Skeletal muscle tissue (tissue), 4 donors: ENCODE results near the gene NSD2. TPM values are rescaled to one million over a fixed set of nuclear protein-coding genes. Genes with fewer than 3 reads are reported as not detected.

ENCODE experiments used
- H3K27ac ChIP-seq: one replicate; pipeline ENCODE4 v1.7.0; 2013; ENCODE audit warnings: mild to moderate bottlenecking, low read depth, low read length, inconsistent platforms
- H3K27me3 ChIP-seq, 3 donors: one replicate each; pipeline ENCODE4 v1.7.0; 2013; ENCODE audit warnings: low read length in 3 of 3; ENCODE audit not compliant: control insufficient read depth in 3 of 3, insufficient read depth in 3 of 3
- H3K36me3 ChIP-seq, 3 donors: one replicate each; pipeline ENCODE4 v1.7.0; 2013; ENCODE audit warnings: low read length in 3 of 3; ENCODE audit not compliant: control insufficient read depth in 3 of 3, insufficient read depth in 3 of 3
- H3K4me1 ChIP-seq, 3 donors: one replicate each; pipeline ENCODE4 v1.7.0; 2013; ENCODE audit warnings: low read length in 3 of 3, mild to moderate bottlenecking in 3 of 3; ENCODE audit not compliant: control insufficient read depth in 3 of 3, insufficient read depth in 3 of 3
- H3K4me3 ChIP-seq, 3 donors: one replicate each; pipeline ENCODE4 v1.7.0; 2013; ENCODE audit warnings: low read length in 3 of 3
- H3K9ac ChIP-seq, 3 donors: one replicate each; pipeline ENCODE4 v1.7.0; 2013; ENCODE audit warnings: low read length in 3 of 3, mild to moderate bottlenecking in 3 of 3, moderate library complexity in 2 of 3, low read depth in 1 of 3
- H3K9me3 ChIP-seq, 3 donors: one replicate each; pipeline ENCODE4 v1.7.0; 2013; ENCODE audit warnings: low read length in 3 of 3; ENCODE audit not compliant: control insufficient read depth in 3 of 3
- total RNA-seq: library from RNA; depleted of rRNA; stranded (reverse); fragments of >200 nt; gene quantifications from one replicate; pipeline ENCODE4 v1.2.3, GENCODE V29; 2014
- donor health status: Osteomylitis.

The NSD2 gene
- total RNA-seq, 1 donor from 2014 or later: 41.8 TPM

GRCh38 chr4:1948892-1949436, 77.8 kb downstream of the NSD2 start:
- no peak overlapping the region for H3K27ac ChIP-seq
- H3K27me3 ChIP-seq: no peaks in the 10 kb centered on the region
- H3K36me3 ChIP-seq: peaks cover 8 to 20% (median 12%) of the 10 kb centered on the region in 3 donors
- no peaks in the 10 kb centered on the region for H3K9me3 ChIP-seq
- H3K4me3 ChIP-seq: no peak overlapping the region
- no peak overlapping the region for H3K9ac ChIP-seq
- no peaks in the 10 kb centered on the region for H3K4me1 ChIP-seq

GRCh38 chr4:1950369-1950768, 79.2 kb downstream of the NSD2 start:
- no peaks in the 10 kb centered on the region for H3K9me3 ChIP-seq

GRCh38 chr4:1952058-1952700, 81.0 kb downstream of the NSD2 start:
- peaks cover 21 to 31% (median 24%) of the 10 kb centered on the region in 3 donors for H3K36me3 ChIP-seq
- no peaks in the 10 kb centered on the region for H3K4me1 ChIP-seq
- no peak overlapping the region for H3K4me3 ChIP-seq
- H3K9me3 ChIP-seq: no peaks in the 10 kb centered on the region
- no peak overlapping the region for H3K27ac ChIP-seq
- H3K27me3 ChIP-seq: no peaks in the 10 kb centered on the region
- H3K9ac ChIP-seq: no peak overlapping the region

More at GRCh38 chr4:1950369-1950768, 79.2 kb downstream of the NSD2 start:
- H3K27me3 ChIP-seq: no peaks in the 10 kb centered on the region
- no peaks in the 10 kb centered on the region for H3K4me1 ChIP-seq
- no peak overlapping the region for H3K27ac ChIP-seq
- peaks cover 12 to 21% (median 20%) of the 10 kb centered on the region in 3 donors for H3K36me3 ChIP-seq
- H3K4me3 ChIP-seq: no peak overlapping the region
- H3K9ac ChIP-seq: no peak overlapping the region

- H3K36me3 ChIP-seq: peaks cover 21 to 31% (median 24%) of the 10 kb centered on the region in 3 donors
Measured at GRCh38 chr4:1952719-1953118, 81.5 kb downstream of the NSD2 start.

GRCh38 chr4:1953335-1953734, 82.1 kb downstream of the NSD2 start:
- H3K36me3 ChIP-seq: peaks cover 24 to 36% (median 28%) of the 10 kb centered on the region in 3 donors
- no peaks in the 10 kb centered on the region for H3K9me3 ChIP-seq
- H3K27me3 ChIP-seq: no peaks in the 10 kb centered on the region
- H3K9ac ChIP-seq: no peak overlapping the region
- H3K4me1 ChIP-seq: no peaks in the 10 kb centered on the region
- H3K4me3 ChIP-seq: no peak overlapping the region
- no peak overlapping the region for H3K27ac ChIP-seq

More at GRCh38 chr4:1952719-1953118, 81.5 kb downstream of the NSD2 start:
- no peak overlapping the region for H3K27ac ChIP-seq
- no peak overlapping the region for H3K4me3 ChIP-seq
- no peak overlapping the region for H3K9ac ChIP-seq
- no peaks in the 10 kb centered on the region for H3K4me1 ChIP-seq
- no peaks in the 10 kb centered on the region for H3K27me3 ChIP-seq
- no peaks in the 10 kb centered on the region for H3K9me3 ChIP-seq

- Histone ChIP-seq H3K4me1 (peaks cover 0 to 2% (median 0%) of the 10 kb centered on the region in 3 donors), H3K36me3 (peaks cover 39 to 57% (median 43%) of the 10 kb centered on the region in 3 donors)
Measured at GRCh38 chr4:1956631-1957030, 85.4 kb downstream of the NSD2 start.

GRCh38 chr4:1958276-1959103, 87.3 kb downstream of the NSD2 start:
- no peaks in the 10 kb centered on the region for H3K27me3 ChIP-seq
- peaks cover 35 to 54% (median 36%) of the 10 kb centered on the region in 3 donors for H3K36me3 ChIP-seq
- no peak overlapping the region for H3K27ac ChIP-seq
- no peak overlapping the region for H3K4me3 ChIP-seq
- H3K4me1 ChIP-seq: peaks cover 0 to 2% (median 0%) of the 10 kb centered on the region in 3 donors
- no peak overlapping the region for H3K9ac ChIP-seq
- H3K9me3 ChIP-seq: no peaks in the 10 kb centered on the region

More at GRCh38 chr4:1956631-1957030, 85.4 kb downstream of the NSD2 start:
- Histone ChIP-seq H3K27ac (no peak overlapping the region), H3K9me3 (no peaks in the 10 kb centered on the region), H3K9ac (no peak overlapping the region), H3K27me3 (no peaks in the 10 kb centered on the region), H3K4me3 (no peak overlapping the region)

GRCh38 chr4:1959104-1959384, 87.9 kb downstream of the NSD2 start:
- Histone ChIP-seq H3K27ac (no peak overlapping the region), H3K9me3 (no peaks in the 10 kb centered on the region), H3K9ac (no peak overlapping the region), H3K4me3 (no peak overlapping the region), H3K4me1 (peaks cover 0 to 2% (median 0%) of the 10 kb centered on the region in 3 donors), H3K27me3 (no peaks in the 10 kb centered on the region), H3K36me3 (peaks cover 35 to 54% (median 36%) of the 10 kb centered on the region in 3 donors)

- Histone ChIP-seq H3K36me3 (peaks cover 28 to 52% (median 32%) of the 10 kb centered on the region in 3 donors), H3K27me3 (no peaks in the 10 kb centered on the region), H3K4me3 (no peak overlapping the region), H3K4me1 (peaks cover 0 to 2% (median 0%) of the 10 kb centered on the region in 3 donors), H3K27ac (no peak overlapping the region), H3K9me3 (no peaks in the 10 kb centered on the region), H3K9ac (no peak overlapping the region)
Measured at GRCh38 chr4:1960170-1960825, 89.1 kb downstream of the NSD2 start.
